Measurements from ENCODE around the gene GNAT2.

The GNAT2 gene

GRCh38 chr1:109637446-109637845 lies 18.0 kb upstream of the GNAT2 start:
- no peak overlapping the region for H2AFZ ChIP-seq (ENCODE audit: low read depth, low read length)
- no peak overlapping the region for H3K4me3 ChIP-seq (ENCODE audit: low read length)
- H3K36me3 ChIP-seq (ENCODE audit: insufficient read depth, low read length) = no peaks in the 10 kb centered on the region
- H3K9me3 ChIP-seq (ENCODE audit: low read length) = no peaks in the 10 kb centered on the region
- H3K27me3 ChIP-seq (ENCODE audit: insufficient read depth, low read length) = no peaks in the 10 kb centered on the region
- peaks cover 7% of the 10 kb centered on the region for H3K4me1 ChIP-seq (ENCODE audit: insufficient read depth, low read length)

GRCh38 chr1:109636201-109636952 lies 17.0 kb upstream of the GNAT2 start:
- peaks cover 8% of the 10 kb centered on the region for H3K36me3 ChIP-seq (ENCODE audit: insufficient read depth, low read length)
- H3K27me3 ChIP-seq (ENCODE audit: insufficient read depth, low read length) = no peaks in the 10 kb centered on the region
- H3K9me3 ChIP-seq (ENCODE audit: low read length) = no peaks in the 10 kb centered on the region
- H3K4me3 ChIP-seq (ENCODE audit: low read length) = no peak overlapping the region
- H2AFZ ChIP-seq (ENCODE audit: low read depth, low read length) = no peak overlapping the region
- peaks cover 7% of the 10 kb centered on the region for H3K4me1 ChIP-seq (ENCODE audit: insufficient read depth, low read length)

GRCh38 chr1:109635862-109636200 lies 16.4 kb upstream of the GNAT2 start:
- Histone ChIP-seq H3K9me3 (ENCODE audit: low read length) (no peaks in the 10 kb centered on the region), H3K27me3 (ENCODE audit: insufficient read depth, low read length) (no peaks in the 10 kb centered on the region), H3K36me3 (ENCODE audit: insufficient read depth, low read length) (peaks cover 13% of the 10 kb centered on the region), H3K4me1 (ENCODE audit: insufficient read depth, low read length) (peaks cover 7% of the 10 kb centered on the region), H2AFZ (ENCODE audit: low read depth, low read length) (no peak overlapping the region), H3K4me3 (ENCODE audit: low read length) (no peak overlapping the region)

- H3K9me3 ChIP-seq (ENCODE audit: low read length) = no peaks in the 10 kb centered on the region
- no peak overlapping the region for H2AFZ ChIP-seq (ENCODE audit: low read depth, low read length)
- no peak overlapping the region for H3K4me3 ChIP-seq (ENCODE audit: low read length)
- peaks cover 7% of the 10 kb centered on the region for H3K4me1 ChIP-seq (ENCODE audit: insufficient read depth, low read length)
- H3K27me3 ChIP-seq (ENCODE audit: insufficient read depth, low read length) = no peaks in the 10 kb centered on the region
- H3K36me3 ChIP-seq (ENCODE audit: insufficient read depth, low read length) = peaks cover 19% of the 10 kb centered on the region
These were observed 15.6 kb upstream of the GNAT2 start for GRCh38 chr1:109634771-109635750.

GRCh38 chr1:109634292-109634691 lies 14.9 kb upstream of the GNAT2 start:
- Histone ChIP-seq H2AFZ (ENCODE audit: low read depth, low read length) (no peak overlapping the region), H3K4me3 (ENCODE audit: low read length) (no peak overlapping the region), H3K36me3 (ENCODE audit: insufficient read depth, low read length) (peaks cover 26% of the 10 kb centered on the region), H3K9me3 (ENCODE audit: low read length) (no peaks in the 10 kb centered on the region), H3K4me1 (ENCODE audit: insufficient read depth, low read length) (no peaks in the 10 kb centered on the region), H3K27me3 (ENCODE audit: insufficient read depth, low read length) (no peaks in the 10 kb centered on the region)

- H3K36me3 ChIP-seq (ENCODE audit: insufficient read depth, low read length) = peaks cover 40% of the 10 kb centered on the region
- no peak overlapping the region for H3K4me3 ChIP-seq (ENCODE audit: low read length)
- no peak overlapping the region for H2AFZ ChIP-seq (ENCODE audit: low read depth, low read length)
These were observed 13.4 kb upstream of the GNAT2 start for GRCh38 chr1:109632671-109633346.

GRCh38 chr1:109631513-109632505 lies 12.4 kb upstream of the GNAT2 start:
- Histone ChIP-seq H3K36me3 (ENCODE audit: insufficient read depth, low read length) (peaks cover 50% of the 10 kb centered on the region), H3K9me3 (ENCODE audit: low read length) (no peaks in the 10 kb centered on the region), H3K27me3 (ENCODE audit: insufficient read depth, low read length) (no peaks in the 10 kb centered on the region), H3K4me3 (ENCODE audit: low read length) (no peak overlapping the region), H3K4me1 (ENCODE audit: insufficient read depth, low read length) (no peaks in the 10 kb centered on the region), H2AFZ (ENCODE audit: low read depth, low read length) (no peak overlapping the region)

More at GRCh38 chr1:109632671-109633346, 13.4 kb upstream of the GNAT2 start:
- H3K27me3 ChIP-seq (ENCODE audit: insufficient read depth, low read length) = no peaks in the 10 kb centered on the region
- H3K9me3 ChIP-seq (ENCODE audit: low read length) = no peaks in the 10 kb centered on the region
- H3K4me1 ChIP-seq (ENCODE audit: insufficient read depth, low read length) = no peaks in the 10 kb centered on the region

GRCh38 chr1:109630898-109631512 lies 11.6 kb upstream of the GNAT2 start:
- Histone ChIP-seq H3K4me3 (ENCODE audit: low read length) (no peak overlapping the region), H3K27me3 (ENCODE audit: insufficient read depth, low read length) (no peaks in the 10 kb centered on the region), H3K4me1 (ENCODE audit: insufficient read depth, low read length) (no peaks in the 10 kb centered on the region), H3K36me3 (ENCODE audit: insufficient read depth, low read length) (peaks cover 54% of the 10 kb centered on the region), H3K9me3 (ENCODE audit: low read length) (no peaks in the 10 kb centered on the region), H2AFZ (ENCODE audit: low read depth, low read length) (no peak overlapping the region)

GRCh38 chr1:109630081-109630897 lies 10.9 kb upstream of the GNAT2 start:
- H3K4me3 ChIP-seq (ENCODE audit: low read length) = no peak overlapping the region
- no peaks in the 10 kb centered on the region for H3K4me1 ChIP-seq (ENCODE audit: insufficient read depth, low read length)
- no peaks in the 10 kb centered on the region for H3K27me3 ChIP-seq (ENCODE audit: insufficient read depth, low read length)
- H2AFZ ChIP-seq (ENCODE audit: low read depth, low read length) = no peak overlapping the region
- H3K9me3 ChIP-seq (ENCODE audit: low read length) = no peaks in the 10 kb centered on the region
- peaks cover 54% of the 10 kb centered on the region for H3K36me3 ChIP-seq (ENCODE audit: insufficient read depth, low read length)

GRCh38 chr1:109629372-109630030 lies 10.1 kb upstream of the GNAT2 start:
- peaks cover 54% of the 10 kb centered on the region for H3K36me3 ChIP-seq (ENCODE audit: insufficient read depth, low read length)

More at GRCh38 chr1:109629372-109630030, 10.1 kb upstream of the GNAT2 start:
- no peaks in the 10 kb centered on the region for H3K27me3 ChIP-seq (ENCODE audit: insufficient read depth, low read length)
- no peaks in the 10 kb centered on the region for H3K4me1 ChIP-seq (ENCODE audit: insufficient read depth, low read length)
- H3K4me3 ChIP-seq (ENCODE audit: low read length) = no peak overlapping the region
- H2AFZ ChIP-seq (ENCODE audit: low read depth, low read length) = no peak overlapping the region
- H3K9me3 ChIP-seq (ENCODE audit: low read length) = no peaks in the 10 kb centered on the region

Data from neuron (in vitro differentiated cells).